Stimulated activated CD8-positive, alpha-beta memory T cell treated with anti-CD3 and anti-CD28 coated beads, Interleukin-15, amount 100 ng/mL, for 1 hour (primary cell): ENCODE data around the gene PACRG.

Experiments
- DNase-seq: peaks from one replicate; pipeline ENCODE4 v3.0.0-alpha.2; 2020; ENCODE audit warnings: low read depth

PACRG gene

DNA sequence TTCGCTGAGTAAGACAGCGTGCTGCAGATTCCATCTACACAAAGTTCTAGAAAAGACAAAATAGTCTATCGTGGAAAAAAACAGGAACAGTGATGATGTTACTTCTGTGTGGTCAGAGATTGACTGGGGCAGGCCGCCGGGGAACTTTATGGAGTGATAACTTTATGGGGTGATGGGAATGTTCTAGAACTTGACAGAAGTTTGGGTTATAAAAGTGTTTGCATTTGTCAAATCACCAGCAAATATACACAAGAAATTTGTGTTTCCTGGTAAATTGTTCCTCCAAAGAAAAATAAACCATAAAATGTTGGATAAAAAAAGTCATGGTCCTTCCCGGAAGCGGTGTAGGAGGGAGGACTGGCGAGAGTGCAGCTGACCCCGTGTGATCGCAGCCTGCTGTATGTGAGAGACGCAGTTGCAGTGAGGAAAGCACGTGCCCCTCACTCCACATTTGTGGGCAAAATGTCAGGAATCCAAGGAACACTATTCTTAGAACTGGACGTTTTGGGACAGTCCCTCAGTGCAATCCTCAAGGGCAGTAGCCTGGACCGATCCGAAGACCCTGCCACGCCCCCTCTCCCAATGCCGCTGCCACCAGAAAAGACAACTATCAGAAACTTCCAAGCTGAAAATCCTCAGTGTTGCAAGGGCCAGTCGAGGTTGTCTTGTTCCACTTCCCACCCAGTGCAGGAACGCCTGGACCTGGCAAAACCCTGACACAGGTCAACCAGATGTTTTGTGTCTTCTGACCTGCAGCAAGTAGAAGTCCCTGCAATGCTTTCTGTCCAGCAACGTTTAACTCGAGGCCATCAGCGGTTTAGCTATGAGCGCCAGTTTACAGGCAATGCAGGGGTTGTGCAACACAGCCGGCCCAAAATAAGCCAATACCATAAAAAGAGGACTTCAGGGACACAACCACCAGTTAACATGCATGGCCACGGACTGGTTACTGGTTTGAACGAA is 606.2 kb downstream of the PACRG start:
- no peak for DNase-seq

DNA sequence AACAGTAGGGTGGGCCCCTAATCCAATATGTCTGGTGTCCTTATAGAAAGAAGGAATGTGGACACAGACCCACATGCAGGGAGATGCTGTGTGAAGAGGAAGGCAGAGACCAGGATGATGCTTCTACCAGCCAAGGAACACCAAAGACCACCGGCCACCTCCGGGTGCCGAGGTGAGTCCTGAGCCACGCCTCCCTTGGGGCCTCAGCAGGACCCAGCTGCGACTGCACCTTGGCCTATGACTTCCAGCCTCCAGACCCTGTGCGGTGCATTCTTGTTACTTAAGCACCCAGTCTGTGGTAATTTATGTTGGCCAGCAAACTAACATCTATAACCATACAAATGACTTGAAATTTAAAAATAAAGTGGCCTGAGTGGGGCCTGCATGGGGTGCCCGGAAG is 607.3 kb downstream of the PACRG start:
- DNase-seq, result no peak

DNA sequence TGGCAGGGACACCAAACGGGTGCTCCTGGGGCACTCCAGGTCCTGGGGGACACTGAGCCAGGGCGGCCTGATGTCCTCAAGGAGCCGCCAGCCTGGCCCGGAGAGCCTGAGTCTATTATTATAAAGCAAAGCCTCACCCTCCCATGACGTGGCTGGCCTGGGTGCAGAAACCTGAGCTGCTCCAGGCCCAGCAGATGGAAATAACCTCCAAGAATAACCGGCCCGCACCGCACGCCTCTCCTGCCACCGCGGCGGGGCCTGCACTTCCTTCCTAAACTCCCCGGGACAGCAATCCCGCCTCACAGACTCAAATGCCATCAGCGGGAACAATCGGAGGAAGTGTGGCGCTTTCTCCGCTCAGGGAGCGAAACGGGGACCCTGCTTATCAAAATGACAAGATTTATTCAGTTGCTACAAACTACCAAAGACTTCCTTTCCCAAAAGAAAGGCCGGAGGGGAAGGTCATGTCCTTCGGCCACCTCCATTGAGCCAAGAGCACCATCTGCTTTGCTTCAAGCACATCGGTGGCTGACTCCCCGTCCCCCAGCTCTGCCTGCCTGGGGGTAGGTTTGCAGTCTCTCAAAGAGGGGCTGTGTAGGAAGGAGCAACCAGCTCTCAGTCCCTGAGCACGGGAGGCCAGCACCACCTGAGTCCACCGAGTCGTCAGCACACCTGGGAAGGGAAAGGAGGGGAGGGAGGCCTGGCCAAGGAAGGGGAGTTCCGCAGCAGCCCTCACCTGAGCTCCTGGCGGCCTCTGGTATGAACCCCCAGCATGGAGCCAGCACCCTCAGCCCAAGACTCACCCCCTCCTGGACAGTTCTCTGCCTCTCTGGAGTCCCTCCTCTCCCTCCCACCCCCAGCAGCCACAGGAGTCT is 608.1 kb downstream of the PACRG start:
- DNase-seq, result no peak

DNA sequence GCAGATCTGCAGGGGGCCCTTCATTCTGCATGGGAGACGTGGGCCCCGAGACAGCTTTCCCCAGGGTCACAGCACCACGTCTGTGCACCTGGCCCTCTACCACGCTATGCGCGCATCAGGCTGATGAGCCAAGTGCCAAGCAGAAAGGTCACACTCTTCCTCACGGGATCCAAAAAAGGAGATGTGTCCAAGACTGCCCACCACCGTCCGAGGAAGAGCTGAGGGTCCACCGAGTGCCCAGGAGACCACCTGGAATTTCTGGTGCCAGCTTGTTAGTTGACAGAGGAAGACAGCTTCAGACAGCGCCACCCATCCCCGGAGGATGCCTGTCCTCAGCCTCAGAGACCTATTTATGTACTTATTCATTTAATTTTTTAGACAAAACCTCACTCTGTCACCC is 609.2 kb downstream of the PACRG start:
- no peak for DNase-seq

DNA sequence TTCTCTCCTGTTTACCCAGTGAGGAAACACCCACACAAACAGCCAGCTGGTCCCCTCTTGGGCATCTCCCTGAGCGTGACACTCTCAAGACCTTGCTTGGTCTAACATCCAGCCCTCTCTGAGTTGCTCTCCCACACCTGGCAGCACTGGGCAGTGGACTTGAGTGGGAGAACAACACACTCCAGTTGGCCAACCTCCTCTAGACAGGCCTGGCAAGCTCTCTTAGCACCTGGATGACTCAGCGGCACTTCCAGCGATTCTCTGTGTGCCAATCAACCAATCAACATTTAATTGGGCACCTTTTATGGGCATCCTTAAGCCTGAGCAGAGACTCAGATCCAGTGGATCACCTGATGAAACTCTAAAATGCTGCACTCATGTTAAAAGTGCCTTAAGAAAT is 610.2 kb downstream of the PACRG start:
- DNase-seq, result no peak

DNA sequence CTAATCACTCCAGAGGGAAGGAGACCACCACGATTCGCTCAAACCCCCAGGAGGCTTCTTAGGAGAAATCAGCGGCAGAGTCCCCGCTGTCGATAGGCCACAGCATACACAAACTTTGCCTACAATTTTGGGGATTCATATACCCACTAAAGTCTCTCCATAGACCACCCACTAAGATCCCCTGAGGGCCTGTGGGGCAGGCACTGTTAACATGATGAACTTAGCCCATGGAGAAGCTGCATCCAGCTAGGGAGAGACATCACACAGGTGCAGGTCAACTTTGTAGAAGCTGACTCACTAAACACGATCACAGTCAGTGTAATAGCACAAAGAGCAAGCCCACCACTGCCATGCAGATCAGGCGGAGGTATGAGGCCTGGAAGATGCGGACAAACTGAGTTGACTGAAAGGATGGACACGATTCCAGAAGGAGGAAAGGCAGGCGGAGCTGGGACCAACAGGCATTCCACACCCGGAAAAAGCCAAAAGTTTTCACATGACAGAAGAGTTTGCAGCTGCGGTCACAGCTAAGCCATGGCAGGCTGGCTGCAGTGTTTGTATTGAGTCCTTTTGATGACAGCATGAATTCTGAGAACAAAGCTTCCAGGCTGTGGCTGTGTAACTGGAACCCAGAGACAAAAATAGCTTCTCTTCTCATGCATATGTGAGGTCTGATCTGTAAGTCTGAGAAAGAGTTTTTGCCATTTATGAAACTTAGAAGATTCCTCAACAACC is 611.1 kb downstream of the PACRG start:
- no peak for DNase-seq

DNA sequence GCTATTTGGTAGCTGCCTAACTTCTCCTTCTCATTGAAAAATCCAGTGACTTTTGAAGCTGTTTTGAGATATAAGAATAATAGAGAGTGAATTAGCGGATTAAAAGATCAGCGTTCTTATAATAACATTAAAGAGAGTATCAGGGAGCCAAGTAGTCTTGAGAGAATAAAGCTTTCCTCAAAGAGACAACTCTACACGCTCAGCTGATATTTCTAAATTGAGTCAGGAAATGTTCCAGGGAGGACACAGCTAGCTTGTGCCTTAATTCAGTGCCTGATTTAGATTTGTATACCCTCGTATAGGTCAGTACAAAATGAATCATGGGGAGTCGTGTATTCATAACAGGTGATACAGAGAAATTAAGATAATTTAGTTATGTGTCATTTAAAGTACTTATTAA is 611.7 kb downstream of the PACRG start:
- no peak for DNase-seq

DNA sequence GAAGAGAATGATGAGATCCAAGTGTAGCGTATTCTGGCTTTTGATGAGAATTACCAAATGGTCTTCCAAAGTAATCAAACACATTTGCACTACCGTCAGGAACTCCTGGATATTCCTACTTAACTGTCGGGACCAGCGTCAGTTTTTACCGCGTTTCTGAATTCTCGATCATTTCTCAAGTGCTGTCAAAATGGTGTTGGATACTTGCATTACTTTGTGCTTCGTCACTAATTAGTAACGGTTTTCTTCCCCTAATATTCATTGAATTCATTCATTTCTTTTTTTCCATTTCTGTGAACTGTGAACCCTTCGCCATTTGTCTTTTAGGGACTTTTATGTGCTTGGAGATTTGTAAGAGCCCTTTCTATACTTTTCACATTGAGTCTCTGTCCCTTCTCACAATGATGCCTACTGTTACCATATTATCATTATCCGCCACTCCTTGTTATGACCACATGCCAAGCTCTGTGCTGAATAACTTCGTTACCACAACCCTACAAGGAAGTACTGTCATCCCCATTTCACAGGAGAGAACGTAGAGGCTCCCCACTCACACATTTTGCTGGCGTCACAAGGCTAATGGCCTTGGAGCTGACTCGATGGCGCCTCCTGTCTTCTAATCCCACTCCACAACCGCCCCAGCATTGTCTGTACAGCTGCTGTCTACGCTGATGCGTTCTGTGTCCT is 612.6 kb downstream of the PACRG start:
- no peak for DNase-seq

DNA sequence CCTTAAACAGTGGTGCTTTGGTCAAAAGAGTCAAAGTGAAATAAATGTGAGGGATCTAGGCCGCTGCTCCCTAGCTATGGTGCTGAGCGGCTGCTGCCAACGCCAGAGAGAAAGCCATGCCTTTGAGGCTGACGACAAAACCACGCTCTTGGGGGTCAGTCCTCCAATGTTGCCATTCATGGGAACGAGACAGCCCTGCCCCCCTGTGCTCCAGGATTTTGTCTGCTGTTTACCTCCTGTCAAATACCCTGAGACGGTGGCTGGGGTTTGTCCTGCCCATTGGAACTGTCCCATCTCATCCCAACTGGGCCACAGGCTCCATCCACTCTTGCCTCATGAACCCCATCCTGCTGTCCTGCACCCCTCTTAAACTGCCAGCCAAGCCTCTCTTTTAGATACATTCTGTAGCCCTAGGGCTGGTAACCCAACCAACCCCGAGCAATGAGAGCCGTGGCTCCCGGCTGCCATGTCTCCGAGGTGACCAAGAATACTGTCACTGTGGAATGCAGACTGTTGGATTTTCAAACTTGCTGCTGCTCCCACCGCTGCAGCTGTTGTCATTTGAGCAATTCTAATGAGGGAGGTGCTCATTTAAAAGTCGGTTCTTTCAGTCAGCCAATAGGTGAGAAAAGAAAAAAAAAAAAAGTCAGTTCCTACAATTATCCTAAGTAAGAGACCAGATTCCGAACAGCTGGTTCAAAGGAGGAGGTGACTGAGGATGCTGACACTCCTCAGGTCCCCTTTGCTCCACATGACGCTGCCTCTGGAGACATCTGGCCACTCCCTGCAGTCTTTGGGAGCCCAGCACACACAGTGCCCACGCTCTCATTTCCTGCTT is 613.7 kb downstream of the PACRG start:
- DNase-seq, result no peak

DNA sequence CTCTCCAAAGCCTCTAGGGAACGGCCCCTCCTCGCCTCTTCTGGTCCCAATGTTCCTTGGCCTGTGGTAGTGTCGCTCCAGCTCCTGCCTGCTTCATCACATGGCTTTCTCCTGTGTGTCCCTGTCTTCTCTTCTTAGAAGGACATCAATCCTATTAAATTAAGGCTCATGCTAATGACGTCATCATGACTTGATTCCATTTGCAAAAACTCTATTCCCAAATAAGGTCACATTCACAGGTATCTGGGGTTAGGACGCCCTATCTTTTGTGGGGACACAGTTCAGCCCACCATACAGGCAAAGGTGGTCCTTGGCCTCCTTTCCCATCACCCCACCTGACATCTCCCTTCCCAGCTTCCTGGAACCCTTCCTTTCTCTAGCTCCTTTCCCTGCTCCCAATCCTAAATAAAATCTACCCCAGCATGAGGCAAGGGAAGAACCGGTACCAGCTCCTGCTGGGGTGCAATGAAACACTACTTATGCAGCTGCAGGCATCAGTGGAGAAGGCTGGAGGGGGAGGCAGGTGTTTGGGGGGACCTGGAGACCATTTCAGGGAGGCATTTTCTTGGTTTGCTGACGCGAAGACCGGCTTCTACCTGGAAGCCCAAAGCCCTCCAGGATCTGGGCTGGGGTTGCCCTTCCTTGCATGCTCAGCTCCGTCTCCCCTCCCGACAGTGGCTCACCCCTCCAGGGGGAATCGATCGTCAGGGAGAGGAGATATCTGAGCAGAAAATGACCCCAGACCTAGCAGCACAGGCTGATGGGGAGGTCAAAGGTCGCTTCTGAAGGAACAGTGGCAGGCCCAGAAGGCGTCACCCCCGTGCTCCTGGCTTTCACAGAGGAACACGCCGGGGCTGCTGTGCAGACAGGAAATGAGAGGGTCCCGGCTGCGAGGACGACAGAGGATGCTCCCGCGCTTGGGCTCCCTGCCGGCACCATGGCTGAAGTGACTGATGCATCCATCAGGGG is 615.1 kb downstream of the PACRG start:
- no peak for DNase-seq

DNA sequence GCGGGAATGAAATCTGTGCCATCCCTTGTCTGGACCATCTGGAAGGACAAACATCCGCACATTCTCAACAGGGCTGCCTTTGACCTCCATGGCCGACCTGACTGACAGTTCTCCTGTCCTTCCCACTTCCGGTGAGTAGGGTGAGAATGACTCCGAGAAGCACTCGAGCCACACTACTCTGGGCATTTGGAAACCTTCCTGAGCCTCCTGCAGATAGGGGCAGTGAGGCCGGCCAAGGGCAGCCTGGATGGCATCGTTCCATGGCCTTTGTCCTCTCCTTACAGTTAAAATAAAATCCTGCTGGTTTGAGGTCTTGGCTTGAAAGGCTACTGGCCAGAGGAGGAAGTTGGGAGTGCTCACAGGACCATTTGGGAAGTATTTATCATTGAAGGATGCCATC is 615.8 kb downstream of the PACRG start:
- no peak for DNase-seq

DNA sequence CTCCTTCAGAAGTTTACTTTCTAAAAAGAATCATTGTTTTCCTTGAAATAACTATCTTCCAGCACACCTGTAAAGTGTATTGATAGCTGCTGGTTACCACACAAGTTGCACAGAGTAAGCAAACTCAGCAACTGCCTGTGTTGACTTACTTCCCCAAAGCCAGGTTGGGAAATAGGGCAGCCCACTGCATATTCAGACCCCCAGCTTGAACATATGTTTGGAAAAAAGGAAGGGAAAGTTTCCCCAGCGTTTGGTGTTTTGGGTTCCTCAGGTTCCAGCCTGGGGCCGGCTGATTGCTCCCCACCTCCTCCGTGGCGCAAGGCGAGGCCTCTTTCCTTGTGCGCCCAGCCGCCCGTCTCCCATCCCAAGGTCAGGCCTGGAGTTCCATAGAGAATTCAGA is 616.6 kb downstream of the PACRG start:
- no peak for DNase-seq

DNA sequence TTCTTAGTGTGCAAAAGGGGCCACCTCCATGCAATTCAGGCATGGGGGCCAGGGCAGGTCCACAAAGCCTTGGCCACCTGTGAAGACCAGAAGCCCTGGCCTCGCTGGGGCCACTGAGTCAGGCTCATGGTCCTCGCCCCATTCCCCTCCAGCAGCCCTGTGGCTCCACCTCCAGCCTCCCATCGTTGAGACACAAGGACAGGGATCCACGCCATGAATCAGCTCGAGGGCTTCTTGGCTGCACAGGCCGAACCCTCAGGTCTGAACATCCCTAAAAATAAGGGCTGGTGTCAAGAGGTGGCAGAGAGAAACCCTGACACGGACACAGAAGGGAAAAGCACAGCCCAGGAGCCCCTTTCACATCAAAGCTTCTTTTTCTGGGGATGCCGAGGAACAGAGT is 618.2 kb downstream of the PACRG start:
- DNase-seq, result no peak

DNA sequence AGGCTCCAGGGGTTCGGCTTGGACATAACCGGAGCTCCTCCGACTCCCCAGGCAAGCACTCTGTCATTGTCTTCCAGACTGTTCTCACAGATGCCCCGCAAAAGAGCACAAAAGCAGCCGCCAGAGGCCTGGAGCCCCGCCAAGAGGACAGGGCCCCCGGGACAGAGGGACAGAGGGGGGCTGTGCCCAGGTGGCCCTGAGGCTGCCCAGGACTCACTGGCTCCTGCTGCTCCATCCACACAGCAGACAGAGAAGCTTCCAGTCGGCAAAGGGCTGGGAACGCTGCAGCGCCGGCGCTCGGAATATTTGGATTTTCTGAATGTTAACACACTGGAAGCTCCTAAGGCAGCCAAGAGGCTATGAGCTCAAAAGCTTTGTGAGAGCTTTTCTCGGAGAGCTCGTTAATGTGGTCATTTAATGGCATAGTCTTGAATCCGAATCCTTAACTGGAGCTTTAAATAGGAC is 618.8 kb downstream of the PACRG start:
- DNase-seq, result no peak

DNA sequence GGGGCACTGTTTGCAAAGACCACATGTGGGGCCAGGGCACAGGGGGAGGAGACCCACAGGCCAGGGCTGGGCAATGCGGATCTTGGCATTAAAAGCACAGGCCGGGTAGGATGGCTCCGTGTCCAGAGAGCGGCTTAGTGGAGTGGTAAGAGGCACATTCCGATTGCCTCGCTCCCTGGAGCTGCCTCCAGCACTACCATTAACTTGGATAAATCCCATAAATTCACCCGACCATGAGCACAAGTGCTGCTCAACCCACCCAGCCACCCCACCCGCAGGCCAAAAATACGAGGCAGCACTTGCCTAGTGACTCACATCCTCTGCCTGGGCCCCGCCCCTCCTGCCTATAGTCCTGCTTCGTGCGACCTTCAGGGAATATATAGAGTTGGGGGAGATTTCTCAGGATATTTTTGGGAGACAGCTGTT is 619.3 kb downstream of the PACRG start:
- no peak for DNase-seq

DNA sequence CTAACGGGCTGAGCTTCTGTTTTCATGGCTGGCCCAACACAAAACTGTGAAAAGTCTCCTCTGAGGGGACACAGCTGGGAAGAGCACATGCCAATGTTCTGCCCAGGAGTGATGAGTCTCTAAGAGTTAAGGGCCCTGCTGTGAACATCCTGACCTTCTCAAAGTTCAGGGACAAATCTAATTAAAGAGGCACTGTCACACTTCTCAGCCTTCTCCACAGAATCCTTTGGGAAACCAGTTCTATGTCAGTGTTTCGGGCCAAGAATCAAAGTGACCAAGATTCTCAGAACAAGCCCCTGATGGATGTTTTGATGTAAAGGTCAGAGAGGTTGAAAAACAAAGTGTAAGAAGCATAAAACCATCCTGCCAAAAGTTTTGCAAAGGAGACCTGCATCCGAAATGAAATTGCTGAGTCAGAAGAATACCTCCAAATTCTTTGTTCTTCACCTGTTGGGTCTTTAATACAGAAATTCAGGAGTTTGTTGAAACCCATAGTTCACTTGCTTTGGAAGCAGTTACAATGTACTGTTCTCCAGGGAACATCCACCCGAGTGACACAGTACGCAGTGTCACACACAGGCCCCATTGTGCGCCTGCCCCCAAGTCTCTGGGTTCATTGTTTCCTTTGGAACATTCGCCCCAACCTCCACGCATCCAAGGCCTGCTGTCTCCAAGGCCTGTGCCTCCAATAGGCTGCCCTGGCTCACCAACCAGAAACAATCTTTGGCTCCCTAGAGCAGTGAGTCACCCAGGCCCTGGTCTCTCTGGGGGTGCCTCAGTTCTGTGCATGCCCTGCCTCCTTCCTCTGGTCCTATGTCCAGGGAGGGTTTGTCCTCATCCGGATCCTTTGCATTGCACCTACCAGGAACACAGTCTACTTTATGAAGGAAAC is 621.3 kb downstream of the PACRG start:
- DNase-seq, result no peak

DNA sequence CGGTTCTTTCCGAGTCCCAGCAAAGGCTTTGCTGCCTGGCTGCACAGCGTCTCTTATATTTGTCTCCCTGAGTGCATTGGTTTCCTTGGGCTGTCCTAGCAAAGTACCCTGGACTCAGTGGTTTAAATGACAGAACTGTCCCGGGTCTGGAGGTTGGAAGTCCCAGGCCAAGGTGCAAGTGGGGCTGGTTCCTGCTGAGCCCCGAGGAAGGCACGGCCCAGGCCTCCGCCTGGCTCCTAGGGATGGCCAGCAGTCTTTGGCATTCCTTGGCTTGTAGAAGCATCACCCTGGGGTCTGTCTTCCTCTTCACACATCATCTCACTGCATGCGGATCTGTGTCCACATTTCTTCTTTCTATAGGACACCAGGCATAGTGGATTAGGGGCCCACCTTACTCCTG is 621.9 kb downstream of the PACRG start:
- DNase-seq, result no peak

DNA sequence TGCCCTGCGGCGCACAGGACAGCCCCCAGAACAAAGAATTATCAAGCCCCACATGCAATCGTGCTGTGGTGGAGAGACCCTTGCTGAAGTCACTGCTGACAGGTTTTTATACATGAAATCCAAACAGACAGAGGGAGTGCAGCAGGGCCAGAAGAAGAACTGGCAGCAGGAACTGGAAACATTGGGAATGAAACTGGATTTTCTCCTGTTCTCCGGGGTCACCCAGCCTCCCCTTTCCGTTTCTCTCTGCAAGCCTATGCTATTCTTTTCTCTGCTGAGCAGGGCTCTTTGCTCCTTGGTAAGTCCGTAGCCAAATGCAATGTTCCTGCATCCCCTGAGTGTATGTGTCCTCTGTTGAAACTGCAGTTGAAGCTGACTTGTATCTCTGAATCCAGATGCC is 623.2 kb downstream of the PACRG start:
- DNase-seq, result no peak
